IMR-90 (cell line): ENCODE measurements around the gene WNT6. TPM values are rescaled to one million over a fixed set of nuclear protein-coding genes. Genes with fewer than 3 reads are reported as not detected.

Source experiments
- ATAC-seq: fragments of 200-7000 bp; cut with Tn5 transposase; 2 replicates; pipeline ENCODE4 v1.9.1; 2020; ENCODE audit warnings: low read depth, mild to moderate bottlenecking, moderate library complexity
- BruUV-seq: library from RNA; stranded (reverse); fragments of 400-500 nt; replicated peaks from 2 replicates; lab custom pipeline; 2021; lab: Mats Ljungman, UMichigan
- CTCF ChIA-PET: fragments of 300-600 bp; formaldehyde crosslinking; extraction: SDS; loops from one replicate; lab custom pipeline; 2021; ENCODE audit warnings: antibody characterized with exemption; lab: Yijun Ruan, JAX
- POLR2A ChIA-PET: fragments of 300-600 bp; sonication (Branson Sonifier 250); formaldehyde crosslinking; loops from one replicate; lab custom pipeline; 2022; ENCODE audit warnings: antibody characterized with exemption; ENCODE audit not compliant: unreplicated experiment; lab: Charles Lee
- DNase-seq: peaks from one replicate; pipeline ENCODE4 v3.0.0; 2013
- H2AFZ ChIP-seq: replicated peaks from 2 replicates; pipeline ENCODE3; 2013; ENCODE audit warnings: low read length, mild to moderate bottlenecking; ENCODE audit not compliant: poor library complexity
- H2AK5ac ChIP-seq: 2 replicates; pipeline ENCODE4 v1.6.1; 2013; ENCODE audit warnings: low read depth, low read length, inconsistent platforms
- H2AK9ac ChIP-seq: replicated peaks from 2 replicates; pipeline ENCODE3; 2013; ENCODE audit warnings: mild to moderate bottlenecking, low read depth, low read length, moderate library complexity; ENCODE audit not compliant: poor library complexity
- H2BK120ac ChIP-seq: 2 replicates; pipeline ENCODE4 v1.6.1; 2013; ENCODE audit warnings: low read depth, low read length, inconsistent platforms
- H2BK15ac ChIP-seq: 3 replicates; pipeline ENCODE4 v1.6.1; 2013; ENCODE audit warnings: low read depth, low read length, inconsistent platforms
- H2BK20ac ChIP-seq: 2 replicates; pipeline ENCODE4 v1.6.1; 2013; ENCODE audit warnings: low read depth, mild to moderate bottlenecking, inconsistent platforms, low read length, moderate library complexity
- H2BK5ac ChIP-seq: 2 replicates; pipeline ENCODE4 v1.6.1; 2013; ENCODE audit warnings: mild to moderate bottlenecking, low read depth, low read length, inconsistent platforms; ENCODE audit not compliant: poor library complexity, severe bottlenecking
- H3K14ac ChIP-seq: replicated peaks from 2 replicates; pipeline ENCODE4 v1.6.1; 2013; ENCODE audit warnings: low read depth, low read length, inconsistent platforms
- H3K18ac ChIP-seq: 2 replicates; pipeline ENCODE4 v1.6.1; 2013; ENCODE audit warnings: low read depth, low read length, control low read depth
- H3K23ac ChIP-seq: 2 replicates; pipeline ENCODE4 v1.6.1; 2013; ENCODE audit warnings: low read depth, low read length, inconsistent platforms
- H3K27ac ChIP-seq: 2 replicates; pipeline ENCODE4 v1.5.1; 2013; ENCODE audit warnings: mild to moderate bottlenecking, control low read depth, low read length; ENCODE audit not compliant: insufficient read depth
- H3K27me3 ChIP-seq: 2 replicates; pipeline ENCODE4 v1.6.1; 2013; ENCODE audit warnings: low read length; ENCODE audit not compliant: control insufficient read depth, insufficient read depth
- H3K36me3 ChIP-seq: 2 replicates; pipeline ENCODE4 v1.6.1; 2013; ENCODE audit warnings: low read length, mixed read lengths; ENCODE audit not compliant: control insufficient read depth, insufficient read depth
- H3K4ac ChIP-seq: 2 replicates; pipeline ENCODE4 v1.6.1; 2013; ENCODE audit warnings: low read depth, low read length, inconsistent platforms
- H3K4me1 ChIP-seq: 2 replicates; pipeline ENCODE4 v1.6.1; 2013; ENCODE audit warnings: low read length, mixed read lengths; ENCODE audit not compliant: control insufficient read depth, insufficient read depth
- H3K4me2 ChIP-seq: 2 replicates; pipeline ENCODE4 v1.6.1; 2013; ENCODE audit warnings: low read depth, mild to moderate bottlenecking, control low read depth, low read length, moderate library complexity
- H3K4me3 ChIP-seq: 2 replicates; pipeline ENCODE4 v1.5.1; 2013; ENCODE audit warnings: low read depth, mild to moderate bottlenecking, control low read depth, low read length, moderate library complexity; ENCODE audit not compliant: insufficient read depth
- H3K56ac ChIP-seq: 2 replicates; pipeline ENCODE4 v1.6.1; 2013; ENCODE audit warnings: low read length, inconsistent platforms; ENCODE audit not compliant: insufficient read depth; ENCODE audit errors: extremely low read depth
- H3K79me1 ChIP-seq, 2 experiments: 2 replicates each; pipeline ENCODE4 v1.6.1; 2013; ENCODE audit warnings: low read length in 2 of 2, inconsistent platforms in 1 of 2, low read depth in 1 of 2
- H3K9ac ChIP-seq: 2 replicates; pipeline ENCODE4 v1.6.1; 2013; ENCODE audit warnings: low read depth, low read length, control low read depth
- H3K9me1 ChIP-seq: 2 replicates; pipeline ENCODE4 v1.6.1; 2013; ENCODE audit warnings: low read length, inconsistent platforms; ENCODE audit not compliant: insufficient read depth
- H3K9me3 ChIP-seq: 2 replicates; pipeline ENCODE4 v1.6.1; 2013; ENCODE audit warnings: low read length; ENCODE audit not compliant: control insufficient read depth, insufficient read depth
- H4K20me1 ChIP-seq: 2 replicates; pipeline ENCODE4 v1.6.1; 2013; ENCODE audit warnings: low read length, inconsistent platforms; ENCODE audit not compliant: insufficient read depth
- H4K5ac ChIP-seq: 2 replicates; pipeline ENCODE4 v1.6.1; 2013; ENCODE audit warnings: mild to moderate bottlenecking, low read depth, low read length, control low read depth
- H4K8ac ChIP-seq, 2 experiments: 2 replicates each; pipeline ENCODE4 v1.6.1; 2013; ENCODE audit warnings: low read depth in 2 of 2, low read length in 2 of 2, control low read depth in 1 of 2, inconsistent platforms in 1 of 2
- H4K91ac ChIP-seq: 2 replicates; pipeline ENCODE4 v1.6.1; 2013; ENCODE audit warnings: low read depth, low read length, inconsistent platforms; ENCODE audit not compliant: insufficient read depth
- CHD1 ChIP-seq: IDR thresholded peaks from 2 replicates; pipeline ENCODE4 v1.6.1; 2012; ENCODE audit warnings: low read depth, low read length, improper control_type of control experiment
- CTCF ChIP-seq: conservative IDR thresholded peaks from 2 replicates; pipeline ENCODE4 v1.5.1; 2012; ENCODE audit warnings: mild to moderate bottlenecking, low read depth, low read length, improper control_type of control experiment
- NFE2L2 ChIP-seq: fragments of 150-350 bp; IDR thresholded peaks from 2 replicates; pipeline ENCODE4 v1.6.1; 2016; ENCODE audit warnings: low read depth, mild to moderate bottlenecking, low read length
- USF2 ChIP-seq: fragments of 150-350 bp; IDR thresholded peaks from 2 replicates; pipeline ENCODE4 v1.6.1; 2017; ENCODE audit warnings: mild to moderate bottlenecking, antibody characterized with exemption, low read length, low read depth
- WGBS, 2 experiments: methylation state at CpG; one replicate each; pipeline versions ENCODE4 v1.1.5 to v1.1.7; 2013; ENCODE audit warnings: missing lambda C conversion rate in 2 of 2; ENCODE audit not compliant: insufficient read length in 1 of 2; ENCODE audit errors: extremely low coverage in 2 of 2; 5-methylcytosine and 5-hydroxymethylcytosine counted together
- dilution Hi-C: fragments of 300-500 bp; cut with HindIII; formaldehyde crosslinking; loops from one replicate; pipeline ENCODE4 v1.14.3; 2018; ENCODE audit warnings: low sequenced_read_pairs; ENCODE audit not compliant: unreplicated experiment
- in situ Hi-C: fragments of 300-500 bp; cut with MboI; formaldehyde crosslinking; loops from 3 replicates; pipeline ENCODE4 v1.14.3; 2019; ENCODE audit warnings: low sequenced_read_pairs, inconsistent platforms, mixed read lengths
- intact Hi-C: fragments of 100-400 bp; cut with micrococcal nuclease; formaldehyde crosslinking; loops from 2 replicates; pipeline ENCODE4 v1.10.0; 2022
- polyA plus RNA-seq, 3 experiments: library from polyadenylated mRNA; depleted of rRNA; stranded (reverse); fragments of >200 nt; gene quantifications; 2 replicates each; pipeline ENCODE4 v1.2.3, GENCODE V29; 2012; ENCODE audit warnings: low replicate concordance in 1 of 3
- total RNA-seq: library from RNA; depleted of rRNA; stranded (reverse); fragments of >200 nt; gene quantifications from 2 replicates; pipeline ENCODE4 v1.2.3, GENCODE V29; 2012

Gene WNT6
- total and polyA plus RNA-seq, 2 of the 4 experiments (the other 2 are of a cell fraction) = not detected

GRCh38 chr2:218910741-218911140 lies 51.1 kb downstream of the WNT6 start:
- Histone ChIP-seq H2BK120ac (no peak overlapping the region), H4K20me1 (no peaks in the 10 kb centered on the region), H4K91ac (no peak overlapping the region), H3K14ac (no peak overlapping the region), H4K5ac (no peak overlapping the region), H3K18ac (no peak overlapping the region), H2BK15ac (no peak overlapping the region), H3K27ac (no peak overlapping the region), H3K79me1 (no peaks in the 10 kb centered on the region), H3K4ac (no peak overlapping the region), H2AK9ac (no peak overlapping the region), H3K4me2 (no peak overlapping the region), H2AFZ (no peak overlapping the region), H3K9me3 (peaks cover 3% of the 10 kb centered on the region; the same call in 1 of the 2 replicates), H3K27me3 (peaks cover 32% of the 10 kb centered on the region), H3K23ac (no peak overlapping the region), H3K9ac (no peak overlapping the region), H2AK5ac (no peak overlapping the region), H3K4me1 (no peaks in the 10 kb centered on the region), H3K9me1 (no peaks in the 10 kb centered on the region), H4K8ac (no peak overlapping the region), H3K36me3 (no peaks in the 10 kb centered on the region), H3K56ac (no peak overlapping the region), H2BK20ac (no peak overlapping the region), H3K4me3 (no peak overlapping the region), H2BK5ac (no peak overlapping the region)
- POLR2A ChIA-PET = no interaction called here
- WGBS, 2 experiments = no CpG with 5 or more reads among the region's 6 CpGs
- BruUV-seq = no TSS peak
- TF ChIP-seq CHD1 (no peak), CTCF (no peak), NFE2L2 (no peak), USF2 (no peak)
- in situ Hi-C loops = no loop called here
- CTCF ChIA-PET = interaction anchor here (0.5 to 2.0 kb wide), 4 partner anchors 10 to 200 kb away, joined by 3 to 12 read pairs (median 4); partner anchors contain the start of gene TTLL4
- DNase-seq = no peak
- intact Hi-C loops = no loop called here
- ATAC-seq = no peak
- dilution Hi-C loops = no loop called here
